ENCODE data around the gene AGFG1.
A peak's percentile ranks its signal among the peaks of the same experiment; 100 is the strongest.

Gene AGFG1

GRCh38 chr2:227471924-227472264 is at the start of gene AGFG1:
AGFG1 (plus strand) TSS chr2:227472156; CDS start chr2:227472422, 266 bp downstream.
- peak; percentile 22 for DNase-seq (ENCODE audit: low read depth)
- H3K4me3 ChIP-seq (ENCODE audit: low read depth, low read length), result peak within 1 kb of the TSS; percentile 75

GRCh38 chr2:227423656-227424499 is 48.1 kb upstream of the AGFG1 start:
- DNase-seq (ENCODE audit: low read depth), result no peak
- H3K4me3 ChIP-seq (ENCODE audit: low read depth, low read length), result no peak overlapping the region

GRCh38 chr2:227428731-227429285 is 43.1 kb upstream of the AGFG1 start:
- no peak overlapping the region for H3K4me3 ChIP-seq (ENCODE audit: low read depth, low read length)
- no peak for DNase-seq (ENCODE audit: low read depth)

GRCh38 chr2:227430639-227431038 is 41.3 kb upstream of the AGFG1 start:
- DNase-seq (ENCODE audit: low read depth), result no peak
- H3K4me3 ChIP-seq (ENCODE audit: low read depth, low read length), result no peak overlapping the region

GRCh38 chr2:227433171-227433570 is 38.8 kb upstream of the AGFG1 start:
- H3K4me3 ChIP-seq (ENCODE audit: low read depth, low read length), result no peak overlapping the region
- no peak for DNase-seq (ENCODE audit: low read depth)

GRCh38 chr2:227436436-227437174 is 35.4 kb upstream of the AGFG1 start:
- no peak overlapping the region for H3K4me3 ChIP-seq (ENCODE audit: low read depth, low read length)

GRCh38 chr2:227439214-227439613 is 32.7 kb upstream of the AGFG1 start:
- H3K4me3 ChIP-seq (ENCODE audit: low read depth, low read length), result no peak overlapping the region
- no peak for DNase-seq (ENCODE audit: low read depth)

More at GRCh38 chr2:227436436-227437174, 35.4 kb upstream of the AGFG1 start:
- DNase-seq (ENCODE audit: low read depth), result no peak

- no peak for DNase-seq (ENCODE audit: low read depth)
Observed at GRCh38 chr2:227442639-227443038, 29.3 kb upstream of the AGFG1 start.

GRCh38 chr2:227443889-227444568 is 27.9 kb upstream of the AGFG1 start:
- no peak overlapping the region for H3K4me3 ChIP-seq (ENCODE audit: low read depth, low read length)
- no peak for DNase-seq (ENCODE audit: low read depth)

More at GRCh38 chr2:227442639-227443038, 29.3 kb upstream of the AGFG1 start:
- H3K4me3 ChIP-seq (ENCODE audit: low read depth, low read length), result no peak overlapping the region

GRCh38 chr2:227447606-227448005 is 24.4 kb upstream of the AGFG1 start:
- DNase-seq (ENCODE audit: low read depth), result no peak

GRCh38 chr2:227450311-227450841 is 21.6 kb upstream of the AGFG1 start:
- no peak overlapping the region for H3K4me3 ChIP-seq (ENCODE audit: low read depth, low read length)
- DNase-seq (ENCODE audit: low read depth), result no peak

More at GRCh38 chr2:227447606-227448005, 24.4 kb upstream of the AGFG1 start:
- no peak overlapping the region for H3K4me3 ChIP-seq (ENCODE audit: low read depth, low read length)

GRCh38 chr2:227450926-227451654 is 20.9 kb upstream of the AGFG1 start:
- H3K4me3 ChIP-seq (ENCODE audit: low read depth, low read length), result no peak overlapping the region
- DNase-seq (ENCODE audit: low read depth), result no peak

- DNase-seq (ENCODE audit: low read depth), result no peak
- H3K4me3 ChIP-seq (ENCODE audit: low read depth, low read length), result no peak overlapping the region
Observed at GRCh38 chr2:227451655-227451992, 20.3 kb upstream of the AGFG1 start.

GRCh38 chr2:227453810-227454209 is 18.1 kb upstream of the AGFG1 start:
- H3K4me3 ChIP-seq (ENCODE audit: low read depth, low read length), result no peak overlapping the region
- DNase-seq (ENCODE audit: low read depth), result no peak

- DNase-seq (ENCODE audit: low read depth), result no peak
- H3K4me3 ChIP-seq (ENCODE audit: low read depth, low read length), result no peak overlapping the region
Observed at GRCh38 chr2:227454323-227454860, 17.6 kb upstream of the AGFG1 start.

- no peak for DNase-seq (ENCODE audit: low read depth)
- no peak overlapping the region for H3K4me3 ChIP-seq (ENCODE audit: low read depth, low read length)
Observed at GRCh38 chr2:227455200-227455599, 16.8 kb upstream of the AGFG1 start.

GRCh38 chr2:227456102-227456501 is 15.9 kb upstream of the AGFG1 start:
- no peak overlapping the region for H3K4me3 ChIP-seq (ENCODE audit: low read depth, low read length)
- DNase-seq (ENCODE audit: low read depth), result no peak

GRCh38 chr2:227456772-227457171 is 15.2 kb upstream of the AGFG1 start:
- H3K4me3 ChIP-seq (ENCODE audit: low read depth, low read length), result no peak overlapping the region
- peak; percentile 31 for DNase-seq (ENCODE audit: low read depth)

GRCh38 chr2:227460070-227460485 is 11.9 kb upstream of the AGFG1 start:
- DNase-seq (ENCODE audit: low read depth), result peak; percentile 48
- no peak overlapping the region for H3K4me3 ChIP-seq (ENCODE audit: low read depth, low read length)

Measured in skeletal muscle cell (primary cell).